OCI-LY7 (cell line): ENCODE data around the gene PLXNC1. TPM values are rescaled to one million over a fixed set of nuclear protein-coding genes. Genes with fewer than 3 reads are reported as not detected.

Experiments
- BruUV-seq: library from RNA; stranded (reverse); fragments of 400-500 nt; replicated peaks from 2 replicates; lab custom pipeline; 2021; lab: Mats Ljungman, UMichigan
- CTCF ChIA-PET: fragments of 300-600 bp; sonication (Branson Sonifier 250); formaldehyde crosslinking; loops from one replicate; lab custom pipeline; 2022; ENCODE audit warnings: antibody characterized with exemption; ENCODE audit not compliant: unreplicated experiment; lab: Charles Lee
- POLR2A ChIA-PET: fragments of 300-600 bp; sonication (Branson Sonifier 250); formaldehyde crosslinking; loops from one replicate; lab custom pipeline; 2022; ENCODE audit warnings: antibody characterized with exemption; lab: Charles Lee
- DNase-seq: peaks from one replicate; pipeline ENCODE4 v3.0.0-alpha.2; 2015; ENCODE audit warnings: low spot score
- H2AFZ ChIP-seq: fragments of 200-600 bp; sonication (generic), shearing (Covaris generic); 2 replicates; pipeline ENCODE4 v1.6.1; 2014; ENCODE audit warnings: mild to moderate bottlenecking, antibody characterized with exemption, low read length, moderate library complexity
- H3K27ac ChIP-seq: fragments of 200-600 bp; sonication (generic); 2 replicates; pipeline ENCODE4 v1.5.1; 2014; ENCODE audit warnings: mixed run types, low read depth, mild to moderate bottlenecking, moderate library complexity, low read length, inconsistent platforms; ENCODE audit not compliant: poor library complexity, severe bottlenecking
- H3K36me3 ChIP-seq: fragments of 200-600 bp; sonication (generic); 2 replicates; pipeline ENCODE4 v1.6.1; 2014; ENCODE audit warnings: mild to moderate bottlenecking, antibody characterized with exemption, low read length, moderate library complexity, mixed read lengths; ENCODE audit not compliant: insufficient read depth
- H3K4me1 ChIP-seq: fragments of 200-600 bp; sonication (generic); 2 replicates; pipeline ENCODE4 v1.5.1; 2014; ENCODE audit warnings: mild to moderate bottlenecking, low read length; ENCODE audit not compliant: insufficient read depth, poor library complexity, severe bottlenecking
- H3K4me2 ChIP-seq: fragments of 200-600 bp; sonication (generic); 2 replicates; pipeline ENCODE4 v1.6.1; 2014; ENCODE audit warnings: mild to moderate bottlenecking, low read length
- H3K4me3 ChIP-seq: fragments of 200-600 bp; sonication (generic); 2 replicates; pipeline ENCODE4 v1.5.1; 2014; ENCODE audit warnings: mild to moderate bottlenecking, low read depth, low read length; ENCODE audit not compliant: poor library complexity, severe bottlenecking
- H3K79me2 ChIP-seq: fragments of 200-600 bp; sonication (generic); 2 replicates; pipeline ENCODE4 v1.6.1; 2016; ENCODE audit warnings: low read depth, mild to moderate bottlenecking, low read length, moderate library complexity, mixed read lengths; ENCODE audit not compliant: insufficient read depth
- H3K9me2 ChIP-seq: fragments of 200-600 bp; sonication (generic); 2 replicates; pipeline ENCODE4 v1.6.1; 2016; ENCODE audit warnings: mild to moderate bottlenecking, low read length, mixed read lengths; ENCODE audit not compliant: insufficient read depth
- H3K9me3 ChIP-seq: fragments of 200-600 bp; sonication (generic); 2 replicates; pipeline ENCODE4 v1.6.1; 2014; ENCODE audit warnings: mild to moderate bottlenecking, mixed run types, low read length, mixed read lengths
- H4K20me1 ChIP-seq: fragments of 200-600 bp; sonication (generic); 2 replicates; pipeline ENCODE4 v1.6.1; 2014; ENCODE audit warnings: mild to moderate bottlenecking, antibody characterized with exemption, low read length, moderate library complexity, mixed read lengths; ENCODE audit not compliant: insufficient read depth
- CTCF ChIP-seq: fragments of 200-600 bp; sonication (generic); conservative IDR thresholded peaks from 2 replicates; pipeline ENCODE4 v1.5.1; 2014; ENCODE audit warnings: mild to moderate bottlenecking, antibody characterized with exemption, low read length, moderate library complexity, mixed read lengths
- EZH2phosphoT487 ChIP-seq: fragments of 200-600 bp; sonication (generic); IDR thresholded peaks from 2 replicates; pipeline ENCODE4 v1.6.1; 2018; ENCODE audit warnings: low read depth, borderline replicate concordance, mild to moderate bottlenecking, mixed run types, antibody characterized with exemption, low read length, moderate library complexity, mixed read lengths
- intact Hi-C: fragments of 100-400 bp; cut with micrococcal nuclease; formaldehyde crosslinking; loops from one replicate; pipeline ENCODE4 v1.10.0; 2022; ENCODE audit not compliant: unreplicated experiment
- total RNA-seq, 2 experiments: library from RNA; depleted of rRNA in 1 of 2; stranded (reverse); fragments of >200 nt in 1 of 2; shearing (Covaris generic) in 1 of 2; gene quantifications; 2 replicates each; pipeline ENCODE4 v1.2.3, GENCODE V29; 2014 to 2022

Gene PLXNC1
- total RNA-seq, 2 experiments from 2014 or later: 4.5 to 8.0 TPM

GRCh38 chr12:94207849-94208621 lies 59.7 kb downstream of the PLXNC1 start:
- ChIA-PET POLR2A (interaction anchor here (0.5 to 8.1 kb wide), 13 partner anchors 10 to 1403 kb away, joined by 3 to 68 read pairs (median 4); no protein-coding TSS in a partner anchor), CTCF (interaction anchor here (0.5 to 1.1 kb wide), 4 partner anchors 12 to 55 kb away, joined by 3 to 4 read pairs (median 3); no protein-coding TSS in a partner anchor)
- H3K9me2 ChIP-seq: no peaks in the 10 kb centered on the region
- peak overlapping the region; percentile 96 for H3K27ac ChIP-seq
- no peaks in the 10 kb centered on the region for H3K9me3 ChIP-seq
- peak overlapping the region; percentile 99 for H3K4me2 ChIP-seq
- no peaks in the 10 kb centered on the region for H3K36me3 ChIP-seq
- H4K20me1 ChIP-seq: no peaks in the 10 kb centered on the region
- no TSS peak for BruUV-seq
- H3K4me1 ChIP-seq: peaks cover 69% of the 10 kb centered on the region
- peak overlapping the region; percentile 64 for H3K4me3 ChIP-seq
- peak overlapping the region; percentile 81 for H2AFZ ChIP-seq
- intact Hi-C loops: loop anchor here (1.0 kb wide), 1 partner anchor 32 kb away; no protein-coding TSS in a partner anchor
- peak; percentile 83 for DNase-seq
- TF ChIP-seq EZH2phosphoT487 (no peak), CTCF (no peak)
- no peaks in the 10 kb centered on the region; the same call in 1 of the 2 replicates for H3K79me2 ChIP-seq

- ChIA-PET POLR2A (interaction anchor here (0.6 to 8.1 kb wide), 11 partner anchors 9 to 1099 kb away, joined by 3 to 68 read pairs (median 5); no protein-coding TSS in a partner anchor), CTCF (interaction anchor here (0.8 to 1.0 kb wide), 2 partner anchors 12 to 54 kb away, joined by 3 to 4 read pairs; no protein-coding TSS in a partner anchor)
- Histone ChIP-seq H4K20me1 (no peaks in the 10 kb centered on the region), H3K4me1 (peaks cover 64% of the 10 kb centered on the region), H3K27ac (peak overlapping the region; percentile 96), H2AFZ (peak overlapping the region; percentile 81), H3K4me3 (peak overlapping the region; percentile 64), H3K9me3 (no peaks in the 10 kb centered on the region), H3K9me2 (no peaks in the 10 kb centered on the region), H3K79me2 (no peaks in the 10 kb centered on the region; the same call in 1 of the 2 replicates), H3K4me2 (peak overlapping the region; percentile 99), H3K36me3 (no peaks in the 10 kb centered on the region)
- TSS peak; percentile 82 for BruUV-seq
- intact Hi-C loops: loop anchor here (1.0 kb wide), 1 partner anchor 32 kb away; no protein-coding TSS in a partner anchor
- TF ChIP-seq CTCF (no peak), EZH2phosphoT487 (no peak)
- peak; percentile 22 for DNase-seq
These were observed 60.2 kb downstream of the PLXNC1 start for GRCh38 chr12:94208622-94208966.
